Panc1 (cell line): ENCODE results near the gene RASA3. TPM values are rescaled to one million over a fixed set of nuclear protein-coding genes. Genes with fewer than 3 reads are reported as not detected.

Source experiments
- ATAC-seq: fragments of 200-7000 bp; cut with Tn5 transposase; 2 replicates; pipeline ENCODE4 v1.9.1; 2020; ENCODE audit warnings: mild to moderate bottlenecking, moderate library complexity
- BruUV-seq: library from RNA; stranded (reverse); fragments of 400-500 nt; replicated peaks from 2 replicates; lab custom pipeline; 2021; lab: Mats Ljungman, UMichigan
- CTCF ChIA-PET: fragments of 300-600 bp; sonication (Branson Sonifier 250); formaldehyde crosslinking; loops from one replicate; lab custom pipeline; 2022; ENCODE audit warnings: antibody characterized with exemption; lab: Charles Lee
- POLR2A ChIA-PET: fragments of 300-600 bp; sonication (Branson Sonifier 250); formaldehyde crosslinking; loops from one replicate; lab custom pipeline; 2022; ENCODE audit warnings: antibody characterized with exemption; lab: Charles Lee
- DNase-seq: peaks from one replicate; pipeline ENCODE4 v3.0.0-alpha.2; 2010; ENCODE audit warnings: low read depth, low spot score
- H3K27ac ChIP-seq: 2 replicates; pipeline ENCODE4 v1.5.1; 2011; ENCODE audit warnings: mild to moderate bottlenecking, low read length, inconsistent platforms
- H3K27me3 ChIP-seq: fragments of 200-500 bp; sonication (Bioruptor generic); 2 replicates; pipeline ENCODE4 v1.6.0; 2014; ENCODE audit warnings: low read length, inconsistent platforms; ENCODE audit not compliant: control insufficient read depth, insufficient read depth
- H3K36me3 ChIP-seq: fragments of 200-500 bp; sonication (Bioruptor generic); 2 replicates; pipeline ENCODE4 v1.5.1; 2014; ENCODE audit warnings: inconsistent platforms, mild to moderate bottlenecking, low read length, moderate library complexity; ENCODE audit not compliant: control insufficient read depth, insufficient read depth
- H3K4me1 ChIP-seq: 2 replicates; pipeline ENCODE4 v1.5.1; 2011; ENCODE audit warnings: inconsistent platforms, mild to moderate bottlenecking, low read length, moderate library complexity; ENCODE audit not compliant: control insufficient read depth, insufficient read depth
- H3K4me3 ChIP-seq, 2 experiments: 2 replicates each; pipeline ENCODE4 v1.5.1; 2011 to 2012; ENCODE audit warnings: low read depth in 2 of 2, low read length in 2 of 2, mild to moderate bottlenecking in 2 of 2, inconsistent platforms in 1 of 2, moderate library complexity in 1 of 2
- H3K9me3 ChIP-seq: fragments of 200-500 bp; sonication (Bioruptor generic); 2 replicates; pipeline ENCODE4 v1.5.1; 2014; ENCODE audit warnings: low read depth, mild to moderate bottlenecking, inconsistent platforms, low read length, moderate library complexity; ENCODE audit not compliant: control insufficient read depth, insufficient read depth
- CTCF ChIP-seq: fragments of 450-650 bp; IDR thresholded peaks from 2 replicates; pipeline ENCODE4 v1.5.1; 2017; ENCODE audit warnings: mild to moderate bottlenecking
- POLR2AphosphoS5 ChIP-seq: IDR thresholded peaks from 2 replicates; pipeline ENCODE4 v1.6.1; 2012; ENCODE audit warnings: mild to moderate bottlenecking, low read depth, low read length, moderate library complexity
- REST ChIP-seq, 2 experiments: IDR thresholded peaks; 2 replicates each; pipeline ENCODE4 v1.6.1; 2011 to 2012; ENCODE audit warnings: low read depth in 2 of 2, control low read depth in 1 of 2, low read length in 1 of 2, mild to moderate bottlenecking in 1 of 2, moderate library complexity in 1 of 2; ENCODE audit not compliant: insufficient read depth in 1 of 2
- SIN3A ChIP-seq: IDR thresholded peaks from 2 replicates; pipeline ENCODE4 v1.6.1; 2012; ENCODE audit warnings: low read depth, mild to moderate bottlenecking, low read length, moderate library complexity, borderline replicate concordance; ENCODE audit not compliant: insufficient read depth
- TCF7L2 ChIP-seq: IDR thresholded peaks from 2 replicates; pipeline ENCODE4 v1.6.1; 2011; ENCODE audit warnings: mild to moderate bottlenecking, low read depth, low read length, inconsistent platforms
- in situ Hi-C: cut with HindIII; loops from 2 replicates; pipeline ENCODE4 v1.10.0; 2016; ENCODE audit warnings: low sequenced_read_pairs, low pct_unique_long_range_greater_than_20kb
- intact Hi-C: fragments of 100-400 bp; cut with micrococcal nuclease; formaldehyde crosslinking; loops from one replicate; pipeline ENCODE4 v1.10.0; 2022; ENCODE audit not compliant: unreplicated experiment
- total RNA-seq: library from RNA; stranded (reverse); gene quantifications from one replicate; pipeline ENCODE4 v1.2.1, GENCODE V29; 2021; ENCODE audit not compliant: unreplicated experiment

Gene RASA3
- total RNA-seq, 1 experiment from 2014 or later: 33.7 TPM

GRCh38 chr13:114049026-114049425 is 83.4 kb downstream of the RASA3 start:
- in situ Hi-C loops (no loop called here), intact Hi-C loops (loop anchor here (10.0 kb wide), 1 partner anchor 46 kb away; no protein-coding TSS in a partner anchor)
- no peak for ATAC-seq
- peaks cover 39% of the 10 kb centered on the region for H3K4me1 ChIP-seq
- H3K4me3 ChIP-seq: no peak overlapping the region
- TF ChIP-seq REST (IDR thresholded peaks at IDR 0.05; ENCODE audit: insufficient read depth in 1 of 2, low read depth in 2 of 2, low read length in 1 of 2) (no peak), POLR2AphosphoS5 (no peak), SIN3A (no peak), TCF7L2 (no peak), CTCF (no peak)
- H3K36me3 ChIP-seq: no peaks in the 10 kb centered on the region
- peak overlapping the region; percentile 44 for H3K27ac ChIP-seq
- ChIA-PET POLR2A (interaction anchor here (0.6 kb wide), 1 partner anchor 224 kb away, joined by 5 read pairs; no protein-coding TSS in a partner anchor), CTCF (no interaction called here)
- no peak for DNase-seq
- no peaks in the 10 kb centered on the region for H3K9me3 ChIP-seq
- no peaks in the 10 kb centered on the region for H3K27me3 ChIP-seq
- BruUV-seq: no TSS peak

- no peak for ATAC-seq
- no TSS peak for BruUV-seq
Measured at GRCh38 chr13:114048443-114048842, 84.0 kb downstream of the RASA3 start.

More at GRCh38 chr13:114048443-114048842, 84.0 kb downstream of the RASA3 start:
- Histone ChIP-seq H3K27ac (no peak overlapping the region), H3K27me3 (no peaks in the 10 kb centered on the region), H3K4me1 (peaks cover 39% of the 10 kb centered on the region), H3K4me3 (no peak overlapping the region), H3K9me3 (no peaks in the 10 kb centered on the region), H3K36me3 (no peaks in the 10 kb centered on the region)
- POLR2A ChIA-PET: interaction anchor here (0.6 to 0.7 kb wide), 2 partner anchors 206 to 223 kb away, joined by 4 to 5 read pairs; no protein-coding TSS in a partner anchor
- in situ Hi-C loops (no loop called here), intact Hi-C loops (loop anchor here (10.0 kb wide), 1 partner anchor 46 kb away; no protein-coding TSS in a partner anchor)
- CTCF ChIA-PET: no interaction called here
- no peak for DNase-seq
- TF ChIP-seq REST (IDR thresholded peaks at IDR 0.05; ENCODE audit: insufficient read depth in 1 of 2, low read depth in 2 of 2, low read length in 1 of 2) (no peak), CTCF (no peak), POLR2AphosphoS5 (no peak), TCF7L2 (no peak), SIN3A (no peak)
